ENCODE data around the gene AIFM1.

The AIFM1 gene

DNA sequence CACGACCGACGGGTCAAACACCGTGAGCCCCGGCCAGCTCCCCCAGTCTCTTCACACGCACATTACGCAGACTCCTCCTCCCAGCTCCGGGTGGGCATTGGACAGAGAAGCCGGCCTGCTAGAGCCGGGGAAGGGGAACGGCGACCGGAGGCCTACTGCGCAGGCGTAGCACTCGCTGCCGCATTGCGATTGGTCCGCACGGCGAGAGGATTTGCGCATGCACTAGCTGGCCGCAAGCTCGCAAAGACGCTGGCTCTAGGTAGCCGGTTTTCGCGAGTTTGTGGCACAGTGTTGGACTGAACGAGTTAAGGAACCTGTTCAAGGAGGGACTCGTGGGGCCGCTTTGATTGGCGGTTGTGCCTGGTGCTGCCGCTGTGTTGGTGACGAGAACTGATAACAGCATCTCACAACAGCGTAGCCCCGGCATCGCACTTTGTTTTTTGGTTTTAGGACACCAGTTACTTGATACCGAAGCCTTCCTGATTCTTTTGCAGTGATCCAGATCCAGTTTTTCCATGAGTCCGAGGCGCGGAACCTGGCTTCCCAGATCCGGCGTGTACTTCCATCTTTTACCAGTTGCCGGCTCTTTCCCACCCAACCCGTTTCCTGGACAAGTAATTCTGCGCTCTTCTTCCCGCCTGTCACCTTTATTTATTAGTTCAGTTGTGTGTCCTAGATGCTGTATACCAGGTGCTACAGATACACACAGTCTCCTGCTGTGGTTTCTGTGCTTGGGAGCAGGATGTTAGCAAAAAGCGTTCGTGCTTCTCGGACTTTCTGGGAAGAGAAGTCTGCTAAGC, at the start of gene AIFM1:
AIFM1 (minus strand) TSS at position 139 of the 800 bp plus-strand sequence. CDS start 185 bp downstream, outside the sequence.
- peak; percentile 87 for DNase-seq

GRCh38 chrX:130213376-130213775, 47.7 kb upstream of the AIFM1 start:
- DNase-seq: no peak

DNA sequence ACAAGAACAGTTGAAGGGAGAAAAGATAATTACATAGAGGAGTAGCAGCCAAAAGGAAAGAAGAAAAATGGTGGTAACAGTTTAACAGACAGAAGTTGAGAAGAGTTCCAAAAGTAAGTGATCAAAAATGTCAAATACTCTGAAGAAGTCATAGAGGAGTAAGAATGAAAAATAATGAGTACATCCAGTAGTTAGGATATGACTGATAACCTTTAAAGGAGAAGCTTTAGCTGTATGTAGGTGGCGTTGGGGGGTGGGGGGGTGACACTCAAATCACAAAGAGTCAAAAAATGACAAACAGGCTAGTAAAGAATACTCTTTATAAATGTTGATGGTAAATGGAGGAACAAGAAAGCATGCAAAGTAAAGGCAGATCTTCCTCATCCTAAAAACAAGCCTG, 46.7 kb upstream of the AIFM1 start:
- no peak for DNase-seq

DNA sequence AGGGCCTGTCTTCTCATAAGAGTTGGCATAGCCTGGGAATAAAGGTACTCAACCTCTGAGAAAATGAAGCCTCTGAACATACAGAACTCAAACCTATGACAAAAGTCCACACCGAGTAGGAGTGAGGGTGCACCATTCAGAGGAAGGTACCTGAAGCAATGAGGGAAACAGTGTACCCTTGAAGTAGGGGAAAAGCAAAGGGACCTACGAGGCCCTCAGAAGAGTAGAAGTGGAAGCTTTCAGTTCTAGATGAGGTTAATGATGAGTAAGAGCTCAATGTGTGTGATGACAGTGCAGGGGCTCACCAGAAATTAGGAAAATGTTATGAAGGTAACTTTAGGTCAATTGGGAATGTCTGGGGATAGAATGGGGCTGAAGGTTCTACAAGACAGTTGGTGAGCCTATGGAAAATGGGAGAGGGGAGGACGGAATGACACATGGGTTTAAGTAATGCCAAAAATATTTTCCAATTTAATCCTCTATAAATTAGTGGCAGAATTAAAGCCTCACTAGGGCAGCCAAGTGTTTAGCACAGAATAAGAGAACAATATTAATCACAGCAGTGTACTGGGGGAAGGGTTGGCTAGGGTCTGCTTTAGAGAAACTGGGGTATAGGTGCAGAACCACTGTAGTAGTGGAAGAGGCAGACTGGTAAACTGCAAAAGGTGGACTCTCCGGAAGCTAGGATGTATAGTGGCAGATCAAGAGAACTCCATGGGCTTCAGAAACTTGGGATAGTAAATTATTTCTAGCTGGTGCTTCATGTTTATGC, 46.0 kb upstream of the AIFM1 start:
- no peak for DNase-seq

DNA sequence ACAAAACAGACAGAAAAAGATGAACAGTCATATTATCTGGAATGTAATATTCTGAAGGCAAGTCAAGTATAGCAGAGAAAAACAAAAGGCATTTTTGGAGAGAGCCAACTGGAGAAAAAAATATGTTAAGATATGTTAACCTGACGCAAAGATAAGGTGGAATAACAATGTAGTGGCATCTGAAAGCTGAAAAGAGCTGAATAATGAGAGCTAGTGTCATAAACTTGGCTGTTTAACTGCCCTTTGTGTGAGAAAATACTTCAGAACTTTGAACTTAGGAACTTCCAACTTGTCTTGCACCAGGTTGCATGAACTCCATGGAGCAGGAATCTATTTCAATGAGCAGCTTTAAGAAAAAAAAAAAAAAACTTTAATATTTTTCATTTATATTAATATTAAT, 39.0 kb upstream of the AIFM1 start:
- no peak for DNase-seq

- no peak for DNase-seq
Measured at GRCh38 chrX:130197464-130197863, 31.8 kb upstream of the AIFM1 start.

DNA sequence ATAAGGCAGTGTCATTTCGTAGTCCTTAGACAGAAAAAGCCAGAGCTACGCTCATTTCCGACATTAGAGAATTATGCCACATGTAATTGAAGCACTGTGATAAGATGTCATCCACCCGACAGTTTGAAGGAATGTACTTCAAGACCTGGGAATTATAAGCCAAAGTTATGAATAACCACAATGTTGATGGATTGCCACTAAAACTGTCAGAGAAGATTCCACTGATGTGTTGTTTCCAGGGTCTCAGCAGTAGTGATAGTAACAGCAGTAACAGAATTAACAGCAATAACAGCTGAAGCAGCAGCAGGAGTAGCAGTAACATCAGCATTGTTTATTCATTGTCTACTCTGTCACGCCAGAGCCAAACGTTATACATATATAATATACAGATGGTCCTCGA, 30.8 kb upstream of the AIFM1 start:
- no peak for DNase-seq

- no peak for DNase-seq
Measured at GRCh38 chrX:130190801-130191200, 25.2 kb upstream of the AIFM1 start.

GRCh38 chrX:130186651-130187050, 21.0 kb upstream of the AIFM1 start:
- DNase-seq: no peak

DNA sequence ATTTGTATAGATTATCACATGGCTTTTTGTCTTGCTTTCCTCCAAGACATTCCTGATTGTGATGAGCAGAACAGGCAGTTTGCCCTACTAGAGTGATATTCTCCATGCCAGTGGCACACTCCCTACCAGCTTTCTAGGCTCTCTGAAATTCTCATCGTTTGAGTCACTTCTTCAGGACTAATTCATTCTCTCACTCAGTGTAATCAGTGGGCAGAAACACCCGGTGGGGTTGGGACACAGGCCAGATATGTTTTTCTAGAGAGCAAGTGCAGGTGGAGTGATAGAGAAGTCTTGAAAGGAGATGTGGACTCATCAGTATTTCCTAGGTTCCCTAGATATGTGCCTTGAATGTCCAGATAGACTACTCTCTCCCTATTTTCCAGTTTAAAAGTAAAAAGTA, 19.2 kb upstream of the AIFM1 start:
- DNase-seq: no peak

- no peak for DNase-seq
Measured at GRCh38 chrX:130184168-130184567, 18.5 kb upstream of the AIFM1 start.

GRCh38 chrX:130179579-130180215, 14.1 kb upstream of the AIFM1 start:
- DNase-seq: no peak

- no peak for DNase-seq
Measured at GRCh38 chrX:130179170-130179569, 13.5 kb upstream of the AIFM1 start.

DNA sequence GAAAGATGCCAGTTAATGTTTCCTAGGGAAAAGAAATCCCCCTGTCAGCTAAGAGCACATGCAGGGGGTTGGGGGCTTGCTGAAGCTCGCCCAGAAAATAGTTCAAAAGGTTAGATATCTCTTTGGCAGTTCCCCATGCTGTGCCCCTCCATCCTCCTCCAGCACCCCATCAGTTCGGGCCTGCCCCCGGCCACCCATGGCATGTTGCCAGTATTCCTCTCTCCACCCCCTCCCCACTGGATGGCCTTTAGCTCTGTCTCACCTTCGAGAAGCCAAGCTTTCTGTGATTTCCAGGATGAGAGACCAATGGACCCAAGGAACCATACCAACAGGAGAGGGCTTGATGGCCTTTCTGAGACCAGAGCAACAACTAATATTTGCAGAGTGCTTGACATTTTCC, 11.3 kb upstream of the AIFM1 start:
- no peak for DNase-seq

- no peak for DNase-seq
Measured at GRCh38 chrX:130176354-130176776, 10.7 kb upstream of the AIFM1 start.

GRCh38 chrX:130174937-130175336, 9.3 kb upstream of the AIFM1 start:
- no peak for DNase-seq

DNA sequence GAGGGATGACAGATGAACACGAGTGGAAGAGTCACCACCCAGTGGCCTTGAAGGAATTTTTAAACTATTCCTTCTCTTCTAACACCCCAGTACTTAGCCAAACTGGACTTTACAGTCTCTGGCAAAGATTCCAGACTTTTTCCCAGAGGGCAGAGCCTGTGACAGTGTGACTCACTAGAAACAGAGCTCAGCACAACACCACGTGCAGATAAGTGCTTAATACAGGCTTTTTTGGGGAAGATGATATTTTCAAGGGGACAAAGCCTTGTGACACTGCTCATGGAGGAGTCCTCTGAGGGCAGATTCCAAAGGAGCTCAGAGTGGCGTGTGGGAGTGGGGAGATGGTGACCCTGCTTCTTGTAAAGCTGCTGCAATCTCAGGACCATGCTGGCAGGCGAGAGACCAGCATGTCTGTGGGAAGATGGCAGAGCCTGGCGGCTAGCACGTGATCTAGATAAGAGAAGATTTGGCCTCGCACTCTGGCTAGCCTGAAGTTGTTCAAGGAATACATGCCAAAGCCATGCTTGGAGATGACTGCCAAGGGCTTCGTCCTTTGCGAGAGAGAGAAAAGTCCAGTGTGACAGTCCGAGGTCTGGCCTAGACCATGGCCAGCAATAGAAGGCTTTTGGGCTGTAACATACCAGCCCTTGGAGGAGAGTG, 8.5 kb upstream of the AIFM1 start:
- no peak for DNase-seq

GRCh38 chrX:130173190-130173895, 7.7 kb upstream of the AIFM1 start:
- DNase-seq: no peak

GRCh38 chrX:130172127-130172845, 6.6 kb upstream of the AIFM1 start:
- DNase-seq: no peak

- no peak for DNase-seq
Measured at GRCh38 chrX:130171446-130172126, 5.9 kb upstream of the AIFM1 start, which contains the start of gene RAB33A. Gene RAB33A (plus strand): TSS chrX:130171962. CDS start chrX:130172063, 101 bp downstream.

Data from NCI-H187 treated with DMSO at 0.1 percent for 48 hours (cell line).